ENCODE data around the gene ENG. TPM values are rescaled to one million over a fixed set of nuclear protein-coding genes. Genes with fewer than 3 reads are reported as not detected.
A peak's percentile ranks its signal among the peaks of the same experiment; 100 is the strongest.

Gene ENG
- polyA plus RNA-seq, 1 experiment, result 17.2 TPM

- H3K4me3 ChIP-seq (ENCODE audit: low read depth, low read length), result no peak overlapping the region
- H3K9me3 ChIP-seq (ENCODE audit: control insufficient read depth, insufficient read depth, low read length), result no peaks in the 10 kb centered on the region
- no peaks in the 10 kb centered on the region for H3K27me3 ChIP-seq (ENCODE audit: control insufficient read depth, insufficient read depth, low read length)
- DNase-seq (ENCODE audit: low read depth, low spot score), result no peak
- POLR2A ChIA-PET, result interaction anchor here (0.7 to 1.8 kb wide), 5 partner anchors 11 to 83 kb away, joined by 4 to 6 read pairs (median 5); no protein-coding TSS in a partner anchor
- TF ChIP-seq, protein P1, sequence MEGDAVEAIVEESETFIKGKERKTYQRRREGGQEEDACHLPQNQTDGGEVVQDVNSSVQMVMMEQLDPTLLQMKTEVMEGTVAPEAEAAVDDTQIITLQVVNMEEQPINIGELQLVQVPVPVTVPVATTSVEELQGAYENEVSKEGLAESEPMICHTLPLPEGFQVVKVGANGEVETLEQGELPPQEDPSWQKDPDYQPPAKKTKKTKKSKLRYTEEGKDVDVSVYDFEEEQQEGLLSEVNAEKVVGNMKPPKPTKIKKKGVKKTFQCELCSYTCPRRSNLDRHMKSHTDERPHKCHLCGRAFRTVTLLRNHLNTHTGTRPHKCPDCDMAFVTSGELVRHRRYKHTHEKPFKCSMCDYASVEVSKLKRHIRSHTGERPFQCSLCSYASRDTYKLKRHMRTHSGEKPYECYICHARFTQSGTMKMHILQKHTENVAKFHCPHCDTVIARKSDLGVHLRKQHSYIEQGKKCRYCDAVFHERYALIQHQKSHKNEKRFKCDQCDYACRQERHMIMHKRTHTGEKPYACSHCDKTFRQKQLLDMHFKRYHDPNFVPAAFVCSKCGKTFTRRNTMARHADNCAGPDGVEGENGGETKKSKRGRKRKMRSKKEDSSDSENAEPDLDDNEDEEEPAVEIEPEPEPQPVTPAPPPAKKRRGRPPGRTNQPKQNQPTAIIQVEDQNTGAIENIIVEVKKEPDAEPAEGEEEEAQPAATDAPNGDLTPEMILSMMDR (IDR thresholded peaks at IDR 0.05; ENCODE audit: low read depth, low read length), result no peak
- CTCF ChIA-PET, result interaction anchor here (0.5 to 1.9 kb wide), 6 partner anchors 8 to 206 kb away, joined by 3 to 12 read pairs (median 4); partner anchors contain the start of genes FPGS and TOR2A
- peak overlapping the region; percentile 78 for H3K27ac ChIP-seq (ENCODE audit: low read depth, low read length)
These were observed 61.9 kb downstream of the ENG start for GRCh38 chr9:127792417-127793031.

DNA sequence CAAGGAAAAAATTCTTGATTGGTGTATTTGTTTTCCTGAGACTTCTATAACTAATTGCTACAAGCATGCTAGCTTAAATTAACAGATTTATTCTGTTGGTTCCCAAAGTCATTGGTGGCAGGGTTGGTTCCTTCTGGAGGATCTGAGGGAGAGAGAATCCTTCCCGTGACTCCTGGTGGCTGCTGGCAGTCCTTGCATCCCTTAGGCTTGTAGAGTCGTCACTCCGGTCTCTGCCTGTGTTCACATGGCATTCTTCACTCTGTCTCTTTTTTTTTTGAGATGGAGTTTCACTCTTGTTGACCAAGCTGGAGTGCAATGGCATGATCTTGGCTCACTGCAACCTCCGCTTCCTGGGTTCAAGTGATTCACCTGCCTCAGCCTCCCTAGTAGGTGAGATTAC, 63.4 kb downstream of the ENG start:
- H3K4me3 ChIP-seq (ENCODE audit: low read depth, low read length), result no peak overlapping the region
- no peaks in the 10 kb centered on the region for H3K27me3 ChIP-seq (ENCODE audit: control insufficient read depth, insufficient read depth, low read length)
- ChIA-PET POLR2A (no interaction called here), CTCF (no interaction called here)
- no peak for DNase-seq (ENCODE audit: low read depth, low spot score)
- no peak overlapping the region for H3K27ac ChIP-seq (ENCODE audit: low read depth, low read length)
- no peaks in the 10 kb centered on the region; the same call in 1 of the 2 replicates for H3K9me3 ChIP-seq (ENCODE audit: control insufficient read depth, insufficient read depth, low read length)
- TF ChIP-seq, protein P1 (IDR thresholded peaks at IDR 0.05; ENCODE audit: low read depth, low read length), result no peak

DNA sequence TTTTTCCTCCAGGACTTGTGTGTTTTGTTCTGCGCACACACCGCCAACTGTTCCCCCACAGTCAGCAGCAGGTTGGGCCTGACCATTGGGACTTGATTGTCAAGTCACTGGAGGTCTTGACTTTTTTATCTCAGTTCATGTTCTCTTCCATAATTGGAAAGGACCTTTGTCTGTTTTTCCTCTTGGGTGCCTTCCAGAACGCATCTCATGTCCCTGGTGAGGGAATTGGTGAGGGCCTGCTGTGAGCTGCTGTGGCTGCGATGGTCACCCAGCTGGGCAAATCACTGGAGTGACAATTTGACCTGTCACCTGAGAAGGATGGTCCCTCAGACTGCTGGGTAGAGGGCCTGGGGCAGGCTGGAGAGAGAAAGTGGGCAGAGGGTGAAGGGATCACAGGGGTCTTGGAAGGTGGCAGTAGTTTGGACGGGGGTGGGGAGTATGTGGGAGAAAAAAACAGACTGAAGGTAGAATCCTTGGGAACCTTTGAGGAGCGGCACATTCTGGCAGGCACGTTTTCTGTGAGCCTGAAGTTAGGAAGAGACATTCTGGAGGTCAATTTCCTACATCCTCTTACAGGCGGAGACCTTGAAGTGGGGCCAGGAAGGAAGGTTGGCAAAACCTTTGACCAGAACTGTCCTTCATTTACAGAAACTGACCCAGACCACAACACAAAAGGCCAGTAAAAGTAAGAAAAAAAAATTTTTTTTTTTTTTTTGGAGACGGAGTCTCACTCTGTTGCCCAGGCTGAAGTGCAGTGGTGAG, 64.2 kb downstream of the ENG start:
- POLR2A ChIA-PET, result no interaction called here
- no peak for DNase-seq (ENCODE audit: low read depth, low spot score)
- no peak overlapping the region for H3K27ac ChIP-seq (ENCODE audit: low read depth, low read length)
- no peaks in the 10 kb centered on the region for H3K27me3 ChIP-seq (ENCODE audit: control insufficient read depth, insufficient read depth, low read length)
- no peak overlapping the region for H3K4me3 ChIP-seq (ENCODE audit: low read depth, low read length)
- TF ChIP-seq, protein P1 (IDR thresholded peaks at IDR 0.05; ENCODE audit: low read depth, low read length), result no peak
- H3K9me3 ChIP-seq (ENCODE audit: control insufficient read depth, insufficient read depth, low read length), result no peaks in the 10 kb centered on the region; the same call in 1 of the 2 replicates
- CTCF ChIA-PET, result no interaction called here

DNA sequence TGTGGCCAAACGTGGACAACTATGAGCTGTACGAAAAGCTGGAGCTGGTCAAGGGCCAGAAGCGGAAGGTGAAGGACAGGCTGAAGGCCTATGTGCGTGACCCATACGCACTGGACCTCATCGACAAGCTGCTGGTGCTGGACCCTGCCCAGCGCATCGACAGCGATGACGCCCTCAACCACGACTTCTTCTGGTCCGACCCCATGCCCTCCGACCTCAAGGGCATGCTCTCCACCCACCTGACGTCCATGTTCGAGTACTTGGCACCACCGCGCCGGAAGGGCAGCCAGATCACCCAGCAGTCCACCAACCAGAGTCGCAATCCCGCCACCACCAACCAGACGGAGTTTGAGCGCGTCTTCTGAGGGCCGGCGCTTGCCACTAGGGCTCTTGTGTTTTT, 65.3 kb downstream of the ENG start:
- DNase-seq (ENCODE audit: low read depth, low spot score), result no peak
- Histone ChIP-seq H3K9me3 (ENCODE audit: control insufficient read depth, insufficient read depth, low read length) (no peaks in the 10 kb centered on the region; the same call in 1 of the 2 replicates), H3K4me3 (ENCODE audit: low read depth, low read length) (no peak overlapping the region), H3K27ac (ENCODE audit: low read depth, low read length) (no peak overlapping the region), H3K27me3 (ENCODE audit: control insufficient read depth, insufficient read depth, low read length) (no peaks in the 10 kb centered on the region)
- ChIA-PET POLR2A (no interaction called here), CTCF (no interaction called here)
- TF ChIP-seq, protein P1 (IDR thresholded peaks at IDR 0.05; ENCODE audit: low read depth, low read length), result no peak
